Activated CD4-positive, alpha-beta memory T cell treated with anti-CD3 and anti-CD28 coated beads for 36 hours (primary cell): ENCODE measurements around the gene PIP5K1B. TPM values are rescaled to one million over a fixed set of nuclear protein-coding genes. Genes with fewer than 3 reads are reported as not detected.

Experiments used
- CTCF ChIA-PET: fragments of 350-600 bp; sonication (Branson Sonifier 250); formaldehyde crosslinking; loops from one replicate; lab custom pipeline; 2021; ENCODE audit warnings: antibody characterized with exemption, inconsistent platforms; lab: Charles Lee
- POLR2A ChIA-PET: fragments of 350-600 bp; sonication (Branson Sonifier 250); formaldehyde crosslinking; loops from one replicate; lab custom pipeline; 2021; ENCODE audit warnings: antibody characterized with exemption; lab: Charles Lee
- DNase-seq: peaks from one replicate; pipeline ENCODE4 v3.0.0-alpha.2; 2020
- H3K27ac Mint-ChIP-seq: one replicate; pipeline ENCODE4 v1.8.0; 2021; ENCODE audit warnings: mixed read lengths
- H3K27me3 Mint-ChIP-seq: one replicate; pipeline ENCODE4 v1.8.0; 2021; ENCODE audit warnings: mixed read lengths
- H3K36me3 Mint-ChIP-seq: one replicate; pipeline ENCODE4 v1.8.0; 2021; ENCODE audit warnings: mixed read lengths
- H3K4me1 Mint-ChIP-seq: one replicate; pipeline ENCODE4 v1.8.0; 2021; ENCODE audit warnings: low read depth, mixed read lengths
- H3K4me3 Mint-ChIP-seq: one replicate; pipeline ENCODE4 v1.8.0; 2021; ENCODE audit warnings: mild to moderate bottlenecking, mixed read lengths
- H3K9me3 Mint-ChIP-seq: one replicate; pipeline ENCODE4 v1.8.0; 2021; ENCODE audit warnings: mixed read lengths
- intact Hi-C: fragments of 100-400 bp; cut with micrococcal nuclease; formaldehyde crosslinking; loops from one replicate; pipeline ENCODE4 v1.15.1; 2023
- total RNA-seq, 2 experiments: library from RNA; stranded (reverse); gene quantifications; one replicate each; pipeline ENCODE4 v1.2.3, GENCODE V29; 2021

Gene PIP5K1B
- total RNA-seq, 2 experiments from 2014 or later, result 1.1 to 1.6 TPM

GRCh38 chr9:68957479-68957878 lies 252.4 kb downstream of the PIP5K1B start:
- ChIA-PET CTCF (no interaction called here), POLR2A (interaction anchor here (1.1 kb wide), 1 partner anchor 17 kb away, joined by 3 read pairs; no protein-coding TSS in a partner anchor)
- no peak for DNase-seq
- peaks cover 18% of the 10 kb centered on the region for H3K27me3 Mint-ChIP-seq
- peaks cover 13% of the 10 kb centered on the region for H3K4me1 Mint-ChIP-seq
- intact Hi-C loops, result no loop called here
- H3K4me3 Mint-ChIP-seq, result no peak overlapping the region
- no peaks in the 10 kb centered on the region for H3K36me3 Mint-ChIP-seq
- H3K9me3 Mint-ChIP-seq, result no peaks in the 10 kb centered on the region
- no peak overlapping the region for H3K27ac Mint-ChIP-seq

- ChIA-PET POLR2A (no interaction called here), CTCF (no interaction called here)
- DNase-seq, result no peak
- H3K4me3 Mint-ChIP-seq, result no peak overlapping the region
- intact Hi-C loops, result no loop called here
- no peak overlapping the region for H3K27ac Mint-ChIP-seq
- H3K9me3 Mint-ChIP-seq, result no peaks in the 10 kb centered on the region
- H3K4me1 Mint-ChIP-seq, result no peaks in the 10 kb centered on the region
- H3K36me3 Mint-ChIP-seq, result no peaks in the 10 kb centered on the region
- H3K27me3 Mint-ChIP-seq, result peaks cover 9% of the 10 kb centered on the region
Observed at GRCh38 chr9:68961587-68961986, 256.5 kb downstream of the PIP5K1B start.

- no peaks in the 10 kb centered on the region for H3K9me3 Mint-ChIP-seq
- DNase-seq, result no peak
- intact Hi-C loops, result no loop called here
- no peaks in the 10 kb centered on the region for H3K36me3 Mint-ChIP-seq
- no peaks in the 10 kb centered on the region for H3K4me1 Mint-ChIP-seq
- peaks cover 8% of the 10 kb centered on the region for H3K27me3 Mint-ChIP-seq
- POLR2A ChIA-PET, result no interaction called here
- no peak overlapping the region for H3K27ac Mint-ChIP-seq
- CTCF ChIA-PET, result interaction anchor here (0.6 kb wide), 1 partner anchor 35 kb away, joined by 5 read pairs; no protein-coding TSS in a partner anchor
- no peak overlapping the region for H3K4me3 Mint-ChIP-seq
Observed at GRCh38 chr9:68963416-68963815, 258.4 kb downstream of the PIP5K1B start.

- Mint-ChIP-seq H3K36me3 (no peaks in the 10 kb centered on the region), H3K9me3 (no peaks in the 10 kb centered on the region), H3K27ac (no peak overlapping the region), H3K27me3 (peaks cover 8% of the 10 kb centered on the region), H3K4me1 (no peaks in the 10 kb centered on the region), H3K4me3 (no peak overlapping the region)
- CTCF ChIA-PET, result interaction anchor here (0.6 kb wide), 1 partner anchor 148 kb away, joined by 3 read pairs; no protein-coding TSS in a partner anchor
- intact Hi-C loops, result no loop called here
- POLR2A ChIA-PET, result no interaction called here
- DNase-seq, result no peak
Observed at GRCh38 chr9:68964102-68964541, 259.1 kb downstream of the PIP5K1B start.

- intact Hi-C loops, result no loop called here
- Mint-ChIP-seq H3K9me3 (no peaks in the 10 kb centered on the region), H3K27ac (no peak overlapping the region), H3K4me1 (no peaks in the 10 kb centered on the region), H3K36me3 (no peaks in the 10 kb centered on the region), H3K4me3 (no peak overlapping the region), H3K27me3 (peaks cover 8% of the 10 kb centered on the region)
- no peak for DNase-seq
- CTCF ChIA-PET, result interaction anchor here (0.6 to 1.4 kb wide), 2 partner anchors 10 to 148 kb away, joined by 3 read pairs; no protein-coding TSS in a partner anchor
- POLR2A ChIA-PET, result no interaction called here
Observed at GRCh38 chr9:68964765-68965164, 259.7 kb downstream of the PIP5K1B start.

- intact Hi-C loops, result no loop called here
- no peak for DNase-seq
- CTCF ChIA-PET, result interaction anchor here (3.0 kb wide), 1 partner anchor 11 kb away, joined by 7 read pairs; no protein-coding TSS in a partner anchor
- H3K4me3 Mint-ChIP-seq, result no peak overlapping the region
- no peak overlapping the region for H3K27ac Mint-ChIP-seq
- POLR2A ChIA-PET, result no interaction called here
- peaks cover 2% of the 10 kb centered on the region for H3K9me3 Mint-ChIP-seq
- H3K4me1 Mint-ChIP-seq, result peaks cover 4% of the 10 kb centered on the region
- peaks cover 1% of the 10 kb centered on the region for H3K27me3 Mint-ChIP-seq
- no peaks in the 10 kb centered on the region for H3K36me3 Mint-ChIP-seq
Observed at GRCh38 chr9:68966496-68966944, 261.5 kb downstream of the PIP5K1B start.

GRCh38 chr9:68967800-68968199 lies 262.8 kb downstream of the PIP5K1B start:
- H3K4me1 Mint-ChIP-seq, result peaks cover 9% of the 10 kb centered on the region
- no peak overlapping the region for H3K27ac Mint-ChIP-seq
- DNase-seq, result no peak
- POLR2A ChIA-PET, result no interaction called here
- intact Hi-C loops, result no loop called here
- CTCF ChIA-PET, result interaction anchor here (3.0 kb wide), 1 partner anchor 12 kb away, joined by 7 read pairs; no protein-coding TSS in a partner anchor
- H3K36me3 Mint-ChIP-seq, result no peaks in the 10 kb centered on the region
- H3K4me3 Mint-ChIP-seq, result no peak overlapping the region
- H3K27me3 Mint-ChIP-seq, result no peaks in the 10 kb centered on the region
- peaks cover 5% of the 10 kb centered on the region for H3K9me3 Mint-ChIP-seq

GRCh38 chr9:68969538-68969937 lies 264.5 kb downstream of the PIP5K1B start:
- Mint-ChIP-seq H3K4me1 (peaks cover 22% of the 10 kb centered on the region), H3K27me3 (no peaks in the 10 kb centered on the region), H3K4me3 (no peak overlapping the region), H3K27ac (no peak overlapping the region), H3K36me3 (no peaks in the 10 kb centered on the region), H3K9me3 (peaks cover 5% of the 10 kb centered on the region)
- ChIA-PET CTCF (no interaction called here), POLR2A (no interaction called here)
- no peak for DNase-seq
- intact Hi-C loops, result no loop called here

GRCh38 chr9:68970151-68970550 lies 265.1 kb downstream of the PIP5K1B start:
- POLR2A ChIA-PET, result no interaction called here
- no peaks in the 10 kb centered on the region for H3K36me3 Mint-ChIP-seq
- peaks cover 28% of the 10 kb centered on the region for H3K4me1 Mint-ChIP-seq
- peaks cover 5% of the 10 kb centered on the region for H3K9me3 Mint-ChIP-seq
- no peaks in the 10 kb centered on the region for H3K27me3 Mint-ChIP-seq
- no peak for DNase-seq
- intact Hi-C loops, result no loop called here
- no peak overlapping the region for H3K27ac Mint-ChIP-seq
- no peak overlapping the region for H3K4me3 Mint-ChIP-seq
- CTCF ChIA-PET, result no interaction called here

- no peak for DNase-seq
- intact Hi-C loops, result loop anchor here (1.0 to 2.0 kb wide), 9 partner anchors 11 to 320 kb away; no protein-coding TSS in a partner anchor
- ChIA-PET CTCF (interaction anchor here (1.4 to 2.7 kb wide), 3 partner anchors 11 to 26 kb away, joined by 7 to 14 read pairs (median 7); no protein-coding TSS in a partner anchor), POLR2A (interaction anchor here (1.0 to 2.4 kb wide), 6 partner anchors 11 to 194 kb away, joined by 3 to 22 read pairs (median 6); no protein-coding TSS in a partner anchor)
- H3K4me1 Mint-ChIP-seq, result peaks cover 41% of the 10 kb centered on the region
- peaks cover 5% of the 10 kb centered on the region for H3K9me3 Mint-ChIP-seq
- no peaks in the 10 kb centered on the region for H3K36me3 Mint-ChIP-seq
- peak overlapping the region; percentile 85 for H3K27ac Mint-ChIP-seq
- H3K4me3 Mint-ChIP-seq, result no peak overlapping the region
- peaks cover 3% of the 10 kb centered on the region for H3K27me3 Mint-ChIP-seq
Observed at GRCh38 chr9:68973619-68974018, 268.6 kb downstream of the PIP5K1B start.

GRCh38 chr9:68974431-68974830 lies 269.4 kb downstream of the PIP5K1B start:
- peaks cover 49% of the 10 kb centered on the region for H3K4me1 Mint-ChIP-seq
- no peaks in the 10 kb centered on the region for H3K36me3 Mint-ChIP-seq
- H3K9me3 Mint-ChIP-seq, result peaks cover 5% of the 10 kb centered on the region
- ChIA-PET POLR2A (interaction anchor here (0.6 to 2.4 kb wide), 9 partner anchors 10 to 323 kb away, joined by 3 to 22 read pairs (median 4); no protein-coding TSS in a partner anchor), CTCF (interaction anchor here (0.7 to 2.7 kb wide), 8 partner anchors 9 to 61 kb away, joined by 3 to 14 read pairs (median 4); partner anchors contain the start of gene FXN)
- DNase-seq, result peak; percentile 56
- no peak overlapping the region for H3K4me3 Mint-ChIP-seq
- intact Hi-C loops, result loop anchor here (1.0 to 2.0 kb wide), 9 partner anchors 10 to 321 kb away; no protein-coding TSS in a partner anchor
- H3K27ac Mint-ChIP-seq, result peak overlapping the region; percentile 85
- peaks cover 3% of the 10 kb centered on the region for H3K27me3 Mint-ChIP-seq

GRCh38 chr9:68974901-68975300 lies 269.9 kb downstream of the PIP5K1B start:
- peak overlapping the region; percentile 73 for H3K27ac Mint-ChIP-seq

More at GRCh38 chr9:68974901-68975300, 269.9 kb downstream of the PIP5K1B start:
- POLR2A ChIA-PET, result interaction anchor here (0.6 to 2.4 kb wide), 8 partner anchors 9 to 324 kb away, joined by 3 to 22 read pairs (median 4); no protein-coding TSS in a partner anchor
- Mint-ChIP-seq H3K36me3 (no peaks in the 10 kb centered on the region), H3K9me3 (peaks cover 5% of the 10 kb centered on the region), H3K4me3 (peak overlapping the region; percentile 20), H3K27me3 (peaks cover 3% of the 10 kb centered on the region), H3K4me1 (peaks cover 54% of the 10 kb centered on the region)
- intact Hi-C loops, result loop anchor here (1.0 to 2.0 kb wide), 9 partner anchors 9 to 322 kb away; no protein-coding TSS in a partner anchor
- no peak for DNase-seq
- CTCF ChIA-PET, result interaction anchor here (0.7 to 2.7 kb wide), 8 partner anchors 9 to 60 kb away, joined by 3 to 14 read pairs (median 4); partner anchors contain the start of gene FXN
